K562 (cell line): Measurements from ENCODE around the gene CCDC136. TPM values are rescaled to one million over a fixed set of nuclear protein-coding genes. Genes with fewer than 3 reads are reported as not detected.
A peak's percentile ranks its signal among the peaks of the same experiment; 100 is the strongest.

Experiments
- CEBPZ ChIP-seq: fragments of 150-350 bp; IDR thresholded peaks from 2 replicates; pipeline ENCODE4 v1.6.1; 2014; ENCODE audit warnings: low read depth, mild to moderate bottlenecking, low read length, borderline replicate concordance
- ELK1 ChIP-seq: sonication (generic); formaldehyde crosslinking; IDR thresholded peaks from 2 replicates; pipeline ENCODE4 v1.8.1; 2022; ENCODE audit warnings: missing genetic modification reagents
- GATAD2A ChIP-seq: fragments of 450-650 bp; IDR thresholded peaks from 2 replicates; pipeline ENCODE4 v1.6.1; 2017
- JUN ChIP-seq, 2 experiments: sonication (generic) in 1 of 2; formaldehyde crosslinking in 1 of 2; IDR thresholded peaks; 2 replicates each; pipeline versions ENCODE4 v1.6.1 to v1.8.0; 2012 to 2022; ENCODE audit warnings: borderline replicate concordance in 2 of 2, mild to moderate bottlenecking in 2 of 2, improper control_type of control experiment in 1 of 2, low read depth in 1 of 2, low read length in 1 of 2, missing genetic modification reagents in 1 of 2
- KLF16 ChIP-seq: IDR thresholded peaks from 2 replicates; pipeline ENCODE4 v1.6.1; 2016; ENCODE audit warnings: antibody characterized with exemption
- NCOA2 ChIP-seq, 2 experiments: fragments of 450-650 bp; IDR thresholded peaks; 2 replicates each; pipeline ENCODE4 v1.6.1; 2018; ENCODE audit warnings: mild to moderate bottlenecking in 2 of 2, moderate library complexity in 1 of 2; ENCODE audit not compliant: partially characterized antibody in 2 of 2
- OTX1 ChIP-seq: fragments of 450-650 bp; formaldehyde crosslinking; IDR thresholded peaks from 2 replicates; pipeline ENCODE4 v1.4.0; 2022; ENCODE audit warnings: mild to moderate bottlenecking
- PRDM10 ChIP-seq: fragments of 450-650 bp; IDR thresholded peaks from 2 replicates; pipeline ENCODE4 v1.6.1; 2018; ENCODE audit not compliant: partially characterized antibody
- RNF2 ChIP-seq: sonication (generic); IDR thresholded peaks from 2 replicates; pipeline ENCODE4 v1.6.1; 2016
- THRB ChIP-seq: fragments of 450-650 bp; formaldehyde crosslinking; conservative IDR thresholded peaks from 2 replicates; pipeline ENCODE4 v1.4.0; 2022; ENCODE audit warnings: mild to moderate bottlenecking, missing genetic modification characterization
- ZBTB1 ChIP-seq: sonication (generic); formaldehyde crosslinking; IDR thresholded peaks from 2 replicates; pipeline ENCODE4 v1.8.1; 2023; ENCODE audit warnings: missing genetic modification reagents, low read depth, mild to moderate bottlenecking, borderline replicate concordance
- ZBTB8A ChIP-seq: fragments of 450-650 bp; IDR thresholded peaks from 2 replicates; pipeline ENCODE4 v1.6.1; 2018; ENCODE audit warnings: mild to moderate bottlenecking, moderate library complexity; ENCODE audit not compliant: partially characterized antibody
- ZNF174 ChIP-seq: fragments of 250-450 bp; sonication (Bioruptor Pico); IDR thresholded peaks from 2 replicates; pipeline ENCODE4 v1.4.0; 2020; ENCODE audit warnings: mild to moderate bottlenecking
- ZNF212 ChIP-seq: fragments of 450-650 bp; formaldehyde crosslinking; IDR thresholded peaks from 2 replicates; pipeline ENCODE4 v1.4.0; 2020; ENCODE audit warnings: mild to moderate bottlenecking
- polyA plus RNA-seq, 8 experiments: library from polyadenylated mRNA; depleted of rRNA in 4 of 8; stranded (reverse) in 5 of 8; unstranded in 3 of 8; fragments of >200 nt; fragmentation: Nextera tagmentation in 2 of 8; fragmentation: Illumina TruSeq in 1 of 8; extraction: Ambion mirVana in 2 of 8; extraction: Trizol in 1 of 8; gene quantifications; 2 replicates each; pipeline versions ENCODE4 v1.2.1 to v1.2.3, GENCODE V29; 2011 to 2014; ENCODE audit warnings: inconsistent platforms in 1 of 8, missing spikeins in 1 of 8
- total RNA-seq, 7 experiments: library from RNA; depleted of rRNA in 6 of 7; stranded (reverse); fragments of >200 nt in 6 of 7; fragmentation: Illumina TruSeq in 2 of 7; extraction: Trizol in 2 of 7; gene quantifications; 2 replicates each; pipeline versions ENCODE4 v1.2.1 to v1.2.3, GENCODE V29; 2011 to 2021; ENCODE audit warnings: low replicate concordance in 1 of 7
- TF ChIP-seq, protein P1 (sequence below): fragments of 450-650 bp; IDR thresholded peaks from 2 replicates; pipeline ENCODE4 v1.7.0; 2016; ENCODE audit warnings: borderline replicate concordance

Gene CCDC136
- total and polyA plus RNA-seq, 9 of the 15 experiments (the other 6 are each of a cell fraction or from before 2014, with no cell fraction given) = 2.4 to 40.8 (median 26.5) TPM

GRCh38 chr7:128783143-128783861, 8.5 kb upstream of the CCDC136 start (continued):
- TF ChIP-seq PRDM10 (peak; percentile 41), GATAD2A (peak; percentile 89), ZNF212 (CRISPR knock-in tag) (0 out of 2 replicates have a peak, but pooled peaks have one; percentile 58), ZBTB1 (CRISPR knock-in tag) (0 out of 2 replicates have a peak, but pooled peaks have one; percentile 62), OTX1 (peak; percentile 84), ELK1 (CRISPR knock-in tag) (no peak), THRB (CRISPR knock-in tag) (no peak; the same call in 1 of the 2 replicates), KLF16 (no peak), JUN (IDR thresholded peaks at IDR 0.05; ENCODE audit: borderline replicate concordance, low read depth, low read length) (peak; percentile 47; the same call in 1 of the 2 replicates), JUN (CRISPR knock-in tag; IDR thresholded peaks at IDR 0.05; ENCODE audit: borderline replicate concordance) (0 out of 2 replicates have a peak, but pooled peaks have one; percentile 54), ZNF174 (CRISPR knock-in tag) (peak; percentile 71; the same call in 1 of the 2 replicates), RNF2 (peak; percentile 89; the same call in 1 of the 2 replicates), CEBPZ (0 out of 2 replicates have a peak, but pooled peaks have one; percentile 23), ZBTB8A (no peak), NCOA2 (IDR thresholded peaks at IDR 0.05; ENCODE audit: partially characterized antibody in 2 of 2) (no peak)
- TF ChIP-seq, protein P1, sequence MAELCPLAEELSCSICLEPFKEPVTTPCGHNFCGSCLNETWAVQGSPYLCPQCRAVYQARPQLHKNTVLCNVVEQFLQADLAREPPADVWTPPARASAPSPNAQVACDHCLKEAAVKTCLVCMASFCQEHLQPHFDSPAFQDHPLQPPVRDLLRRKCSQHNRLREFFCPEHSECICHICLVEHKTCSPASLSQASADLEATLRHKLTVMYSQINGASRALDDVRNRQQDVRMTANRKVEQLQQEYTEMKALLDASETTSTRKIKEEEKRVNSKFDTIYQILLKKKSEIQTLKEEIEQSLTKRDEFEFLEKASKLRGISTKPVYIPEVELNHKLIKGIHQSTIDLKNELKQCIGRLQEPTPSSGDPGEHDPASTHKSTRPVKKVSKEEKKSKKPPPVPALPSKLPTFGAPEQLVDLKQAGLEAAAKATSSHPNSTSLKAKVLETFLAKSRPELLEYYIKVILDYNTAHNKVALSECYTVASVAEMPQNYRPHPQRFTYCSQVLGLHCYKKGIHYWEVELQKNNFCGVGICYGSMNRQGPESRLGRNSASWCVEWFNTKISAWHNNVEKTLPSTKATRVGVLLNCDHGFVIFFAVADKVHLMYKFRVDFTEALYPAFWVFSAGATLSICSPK = no peak
